Measurements from ENCODE around the gene CPE. TPM values are rescaled to one million over a fixed set of nuclear protein-coding genes. Genes with fewer than 3 reads are reported as not detected.

Gene CPE
- total RNA-seq, 4 donors from 2014 or later = 23.6 to 31.3 (median 25.8) TPM

- TF ChIP-seq POLR2A (IDR thresholded peaks at IDR 0.05) = no peak
- no peak for TF ChIP-seq CTCF (IDR thresholded peaks at IDR 0.05)
- Histone ChIP-seq H3K4me3 (no peak overlapping the region), H3K4me1 (no peaks in the 10 kb centered on the region), H3K36me3 (no peaks in the 10 kb centered on the region), H3K27ac (no peak overlapping the region), H3K9me3 (no peaks in the 10 kb centered on the region), H3K27me3 (no peaks in the 10 kb centered on the region)
- DNase-seq = no peak
Observed at GRCh38 chr4:165404080-165404479, 25.3 kb downstream of the CPE start.

- H3K27ac ChIP-seq = no peak overlapping the region
- no peak for DNase-seq
Observed at GRCh38 chr4:165404696-165405095, 25.9 kb downstream of the CPE start.

GRCh38 chr4:165410214-165410613 lies 31.4 kb downstream of the CPE start:
- Histone ChIP-seq H3K4me3 (no peak overlapping the region), H3K36me3 (no peaks in the 10 kb centered on the region), H3K27me3 (no peaks in the 10 kb centered on the region), H3K4me1 (no peaks in the 10 kb centered on the region), H3K9me3 (no peaks in the 10 kb centered on the region), H3K27ac (no peak overlapping the region)
- DNase-seq = no peak
- TF ChIP-seq POLR2A (IDR thresholded peaks at IDR 0.05) (no peak), CTCF (IDR thresholded peaks at IDR 0.05) (no peak)

More at GRCh38 chr4:165404696-165405095, 25.9 kb downstream of the CPE start:
- Histone ChIP-seq H3K27me3 (no peaks in the 10 kb centered on the region), H3K36me3 (no peaks in the 10 kb centered on the region), H3K9me3 (no peaks in the 10 kb centered on the region), H3K4me3 (no peak overlapping the region), H3K4me1 (no peaks in the 10 kb centered on the region)
- TF ChIP-seq CTCF (IDR thresholded peaks at IDR 0.05) = no peak
- no peak for TF ChIP-seq POLR2A (IDR thresholded peaks at IDR 0.05)

- Histone ChIP-seq H3K36me3 (no peaks in the 10 kb centered on the region), H3K4me3 (no peak overlapping the region), H3K27me3 (no peaks in the 10 kb centered on the region), H3K9me3 (no peaks in the 10 kb centered on the region), H3K27ac (no peak overlapping the region), H3K4me1 (no peaks in the 10 kb centered on the region)
- no peak for DNase-seq
- TF ChIP-seq POLR2A (IDR thresholded peaks at IDR 0.05) = no peak
Observed at GRCh38 chr4:165415910-165416309, 37.1 kb downstream of the CPE start.

- no peak for TF ChIP-seq POLR2A (IDR thresholded peaks at IDR 0.05)
- no peak for TF ChIP-seq CTCF (IDR thresholded peaks at IDR 0.05)
- no peak for DNase-seq
- Histone ChIP-seq H3K27me3 (no peaks in the 10 kb centered on the region), H3K9me3 (no peaks in the 10 kb centered on the region), H3K4me1 (no peaks in the 10 kb centered on the region), H3K36me3 (no peaks in the 10 kb centered on the region), H3K27ac (no peak overlapping the region), H3K4me3 (no peak overlapping the region)
Observed at GRCh38 chr4:165418073-165418472, 39.3 kb downstream of the CPE start.

- H3K4me1 ChIP-seq = no peaks in the 10 kb centered on the region
- no peaks in the 10 kb centered on the region for H3K9me3 ChIP-seq
- no peak overlapping the region for H3K4me3 ChIP-seq
- TF ChIP-seq CTCF (IDR thresholded peaks at IDR 0.05) (no peak), POLR2A (IDR thresholded peaks at IDR 0.05) (no peak)
- H3K36me3 ChIP-seq = no peaks in the 10 kb centered on the region
- no peak overlapping the region for H3K27ac ChIP-seq
- H3K27me3 ChIP-seq = no peaks in the 10 kb centered on the region
- no peak for DNase-seq
Observed at GRCh38 chr4:165425629-165426028, 46.8 kb downstream of the CPE start.
